SK-N-SH (cell line): ENCODE measurements around the gene SPATA3. TPM values are rescaled to one million over a fixed set of nuclear protein-coding genes. Genes with fewer than 3 reads are reported as not detected.

ENCODE experiments used
- CTCF ChIA-PET: fragments of 300-600, 350-600 bp; formaldehyde crosslinking; extraction: SDS; loops from one replicate; lab custom pipeline; 2021; lab: Yijun Ruan, JAX
- POLR2A ChIA-PET: fragments of 350-600 bp; sonication (Branson Sonifier 250); formaldehyde crosslinking; extraction: SDS; loops from one replicate; lab custom pipeline; 2020; ENCODE audit warnings: antibody characterized with exemption, inconsistent platforms; lab: Yijun Ruan, JAX
- DNase-seq: peaks from one replicate; pipeline ENCODE4 v3.0.0; 2012
- H2AFZ ChIP-seq: fragments of 200-600 bp; sonication (generic); 2 replicates; pipeline ENCODE4 v1.8.1; 2016; ENCODE audit warnings: antibody characterized with exemption, mild to moderate bottlenecking, low read depth
- H3F3A ChIP-seq: fragments of 200-600 bp; sonication (generic); replicated peaks from 2 replicates; pipeline ENCODE3; 2016; ENCODE audit warnings: antibody characterized with exemption, mild to moderate bottlenecking; ENCODE audit not compliant: insufficient read depth
- H3K27ac ChIP-seq, 2 experiments: fragments of 200-500 bp in 1 of 2; fragments of 200-600 bp in 1 of 2; sonication (Bioruptor generic) in 1 of 2; sonication (generic), shearing (Covaris generic) in 1 of 2; 2 replicates each; pipeline versions ENCODE4 v1.5.1 to v1.6.1; 2014 to 2016; ENCODE audit warnings: low read depth in 2 of 2, inconsistent platforms in 1 of 2, low read length in 1 of 2, mild to moderate bottlenecking in 1 of 2, mixed read lengths in 1 of 2
- H3K27me3 ChIP-seq: fragments of 200-600 bp; sonication (generic), shearing (Covaris generic); 2 replicates; pipeline ENCODE4 v1.6.1; 2016; ENCODE audit warnings: mixed run types; ENCODE audit not compliant: insufficient read depth
- H3K36me3 ChIP-seq, 2 experiments: fragments of 200-500 bp in 1 of 2; fragments of 200-600 bp in 1 of 2; sonication (Bioruptor generic) in 1 of 2; sonication (generic) in 1 of 2; replicated peaks in 1 of 2; 2 replicates each; pipeline versions ENCODE3 to v1.5.1; 2014 to 2016; ENCODE audit warnings: low read length in 1 of 2, mild to moderate bottlenecking in 1 of 2; ENCODE audit not compliant: insufficient read depth in 2 of 2, control insufficient read depth in 1 of 2
- H3K4me1 ChIP-seq, 2 experiments: fragments of 200-500 bp in 1 of 2; fragments of 200-600 bp in 1 of 2; sonication (Bioruptor generic) in 1 of 2; sonication (generic), shearing (Covaris generic) in 1 of 2; 2 replicates each; pipeline versions ENCODE4 v1.5.1 to v1.6.1; 2014 to 2016; ENCODE audit warnings: low read depth in 1 of 2, low read length in 1 of 2, mixed run types in 1 of 2; ENCODE audit not compliant: insufficient read depth in 2 of 2, control insufficient read depth in 1 of 2
- H3K4me2 ChIP-seq: fragments of 200-600 bp; sonication (generic), shearing (Covaris generic); 2 replicates; pipeline ENCODE4 v1.6.1; 2017; ENCODE audit warnings: mixed run types
- H3K4me3 ChIP-seq, 2 experiments: fragments of 200-500 bp in 1 of 2; fragments of 200-600 bp in 1 of 2; sonication (Bioruptor generic) in 1 of 2; sonication (generic), shearing (Covaris generic) in 1 of 2; 2 replicates each; pipeline versions ENCODE4 v1.5.1 to v1.8.1; 2014 to 2016; ENCODE audit warnings: low read depth in 2 of 2, inconsistent platforms in 1 of 2, low read length in 1 of 2, mild to moderate bottlenecking in 1 of 2, mixed read lengths in 1 of 2, moderate library complexity in 1 of 2
- H3K79me2 ChIP-seq: fragments of 200-600 bp; sonication (generic); 2 replicates; pipeline ENCODE4 v1.8.1; 2017; ENCODE audit warnings: mild to moderate bottlenecking; ENCODE audit not compliant: insufficient read depth
- H3K9ac ChIP-seq: fragments of 200-600 bp; sonication (generic); 2 replicates; pipeline ENCODE4 v1.6.1; 2017; ENCODE audit warnings: mixed run types
- H3K9me2 ChIP-seq: fragments of 200-600 bp; sonication (generic); 2 replicates; pipeline ENCODE4 v1.6.1; 2017; ENCODE audit warnings: mixed run types
- H3K9me3 ChIP-seq: fragments of 200-600 bp; sonication (generic); 2 replicates; pipeline ENCODE4 v1.6.1; 2017; ENCODE audit warnings: mixed run types, mild to moderate bottlenecking, moderate library complexity
- H4K20me1 ChIP-seq: fragments of 200-600 bp; sonication (generic); 2 replicates; pipeline ENCODE4 v1.6.1; 2017; ENCODE audit warnings: mild to moderate bottlenecking, mixed run types; ENCODE audit not compliant: insufficient read depth
- FOXJ3 ChIP-seq: sonication (generic); formaldehyde crosslinking; IDR thresholded peaks from 2 replicates; pipeline ENCODE4 v1.5.1; 2020; ENCODE audit warnings: mild to moderate bottlenecking, missing genetic modification reagents
- NFIC ChIP-seq: IDR thresholded peaks from 2 replicates; pipeline ENCODE4 v1.4.0; 2012; ENCODE audit warnings: borderline replicate concordance
- RAD21 ChIP-seq: IDR thresholded peaks from 2 replicates; pipeline ENCODE4 v1.6.1; 2012; ENCODE audit warnings: mild to moderate bottlenecking, low read length
- TCF12 ChIP-seq: IDR thresholded peaks from 2 replicates; pipeline ENCODE4 v1.4.0; 2012
- WGBS: methylation state at CpG from one replicate; pipeline ENCODE4 v1.1.6; 2017; ENCODE audit warnings: low lambda C conversion rate; 5-methylcytosine and 5-hydroxymethylcytosine counted together
- polyA plus RNA-seq, 3 experiments: library from polyadenylated mRNA; depleted of rRNA; stranded (reverse); fragments of >200 nt; gene quantifications; 2 replicates each; pipeline ENCODE4 v1.2.3, GENCODE V29; 2012

Gene SPATA3
- polyA plus RNA-seq, 1 of the 3 experiments (the other 2 are of a cell fraction): not detected

GRCh38 chr2:231056453-231057416 lies 60.8 kb downstream of the SPATA3 start, which contains the start of gene PSMD1 (continued):
- TF ChIP-seq RAD21 (no peak), NFIC (no peak)
- TF ChIP-seq, all 33 proteins: peak for 7

- CTCF ChIA-PET: interaction anchor here (0.7 to 1.6 kb wide), 8 partner anchors 11 to 400 kb away, joined by 3 to 6 read pairs (median 4); no protein-coding TSS in a partner anchor
- no peak overlapping the region for H2AFZ ChIP-seq
- no peaks in the 10 kb centered on the region for H3K9me2 ChIP-seq
These were observed 61.7 kb downstream of the SPATA3 start for GRCh38 chr2:231057590-231057989.

More at GRCh38 chr2:231057590-231057989, 61.7 kb downstream of the SPATA3 start:
- WGBS: 18% methylated on average over 10 of the region's 10 CpGs
- no peak for DNase-seq
- H3K27ac ChIP-seq: peak overlapping the region in 1 of 2 experiments; percentile 80; a peak in 3 of 4 replicates
- peak overlapping the region; percentile 86 to 100 for H3K4me3 ChIP-seq
- peak overlapping the region; percentile 88 for H3K4me2 ChIP-seq
- peaks cover 13 to 15% of the 10 kb centered on the region in 2 experiments for H3K36me3 ChIP-seq
- H3K4me1 ChIP-seq: peaks cover 13 to 15% of the 10 kb centered on the region in 2 experiments; a peak in 3 of 4 replicates
- H3F3A ChIP-seq: no peaks in the 10 kb centered on the region
- peaks cover 59% of the 10 kb centered on the region for H3K79me2 ChIP-seq
- H4K20me1 ChIP-seq: peaks cover 29% of the 10 kb centered on the region
- H3K9me3 ChIP-seq: no peaks in the 10 kb centered on the region
- H3K27me3 ChIP-seq: no peaks in the 10 kb centered on the region
- H3K9ac ChIP-seq: peak overlapping the region; percentile 95
- POLR2A ChIA-PET: no interaction called here
- TF ChIP-seq TCF12 (no peak), FOXJ3 (no peak)
- TF ChIP-seq, all 33 proteins: peak for 0

Other genes with a start within 250 kb of the SPATA3 start
- gene ITM2C, start 131.2 kb upstream of the SPATA3 start, polyA plus RNA-seq (2012; rRNA removed): 288 and 290 TPM in 2 replicates
- gene GPR55, start 70.9 kb upstream of the SPATA3 start, polyA plus RNA-seq (2012; rRNA removed): not detected in 2 replicates
- gene C2orf72, start 41.4 kb downstream of the SPATA3 start, polyA plus RNA-seq (2012; rRNA removed): 0.32 and 0.35 TPM in 2 replicates
- 92.3 and 124 TPM in 2 replicates for gene PSMD1, start 60.7 kb downstream of the SPATA3 start, polyA plus RNA-seq (2012; rRNA removed)
- 0.25 and 0.41 TPM in 2 replicates for gene HTR2B, start 128.9 kb downstream of the SPATA3 start, polyA plus RNA-seq (2012; rRNA removed)
- 25.3 and 38.5 TPM in 2 replicates for gene ARMC9, start 202.5 kb downstream of the SPATA3 start, polyA plus RNA-seq (2012; rRNA removed)